Sigmoid colon (tissue), 4 donors: Measurements from ENCODE around the gene KDELR3.

Experiments
- CTCF ChIP-seq, 4 experiments: fragments of 450-650 bp in 3 of 4; fragments of 200-600 bp in 1 of 4; IDR thresholded peaks; one replicate each; pipeline ENCODE4 v1.5.1; 2016 to 2019; ENCODE audit warnings: antibody characterized with exemption in 4 of 4, mild to moderate bottlenecking in 3 of 4, moderate library complexity in 2 of 4
- POLR2AphosphoS5 ChIP-seq, 4 donors: sonication (generic); formaldehyde crosslinking; IDR thresholded peaks; one replicate each; pipeline ENCODE4 v1.6.1; 2017; ENCODE audit warnings: antibody characterized with exemption in 4 of 4

- no peak for TF ChIP-seq CTCF (IDR thresholded peaks at IDR 0.05)
- TF ChIP-seq POLR2AphosphoS5 (IDR thresholded peaks at IDR 0.05): peak; percentile 34 to 87 (median 60)
These were observed 37.7 kb downstream of the KDELR3 start for GRCh38 chr22:38505541-38506117.
